ENCODE results near the gene TAX1BP3.

GRCh38 chr17:3635474-3636153, 32.8 kb downstream of the TAX1BP3 start:
- TF ChIP-seq POLR2A (IDR thresholded peaks at IDR 0.05): no peak
- TF ChIP-seq, protein P1, sequence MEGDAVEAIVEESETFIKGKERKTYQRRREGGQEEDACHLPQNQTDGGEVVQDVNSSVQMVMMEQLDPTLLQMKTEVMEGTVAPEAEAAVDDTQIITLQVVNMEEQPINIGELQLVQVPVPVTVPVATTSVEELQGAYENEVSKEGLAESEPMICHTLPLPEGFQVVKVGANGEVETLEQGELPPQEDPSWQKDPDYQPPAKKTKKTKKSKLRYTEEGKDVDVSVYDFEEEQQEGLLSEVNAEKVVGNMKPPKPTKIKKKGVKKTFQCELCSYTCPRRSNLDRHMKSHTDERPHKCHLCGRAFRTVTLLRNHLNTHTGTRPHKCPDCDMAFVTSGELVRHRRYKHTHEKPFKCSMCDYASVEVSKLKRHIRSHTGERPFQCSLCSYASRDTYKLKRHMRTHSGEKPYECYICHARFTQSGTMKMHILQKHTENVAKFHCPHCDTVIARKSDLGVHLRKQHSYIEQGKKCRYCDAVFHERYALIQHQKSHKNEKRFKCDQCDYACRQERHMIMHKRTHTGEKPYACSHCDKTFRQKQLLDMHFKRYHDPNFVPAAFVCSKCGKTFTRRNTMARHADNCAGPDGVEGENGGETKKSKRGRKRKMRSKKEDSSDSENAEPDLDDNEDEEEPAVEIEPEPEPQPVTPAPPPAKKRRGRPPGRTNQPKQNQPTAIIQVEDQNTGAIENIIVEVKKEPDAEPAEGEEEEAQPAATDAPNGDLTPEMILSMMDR (IDR thresholded peaks at IDR 0.05): no peak
